NCI-H82 treated with DMSO at 0.1 percent for 48 hours (cell line): ENCODE measurements around the gene GADL1.

Source experiments
- DNase-seq: peaks from one replicate; lab custom pipeline; 2025; ENCODE audit not compliant: unreplicated experiment; lab: John Stamatoyannopoulos, UW

Gene GADL1, protein sequence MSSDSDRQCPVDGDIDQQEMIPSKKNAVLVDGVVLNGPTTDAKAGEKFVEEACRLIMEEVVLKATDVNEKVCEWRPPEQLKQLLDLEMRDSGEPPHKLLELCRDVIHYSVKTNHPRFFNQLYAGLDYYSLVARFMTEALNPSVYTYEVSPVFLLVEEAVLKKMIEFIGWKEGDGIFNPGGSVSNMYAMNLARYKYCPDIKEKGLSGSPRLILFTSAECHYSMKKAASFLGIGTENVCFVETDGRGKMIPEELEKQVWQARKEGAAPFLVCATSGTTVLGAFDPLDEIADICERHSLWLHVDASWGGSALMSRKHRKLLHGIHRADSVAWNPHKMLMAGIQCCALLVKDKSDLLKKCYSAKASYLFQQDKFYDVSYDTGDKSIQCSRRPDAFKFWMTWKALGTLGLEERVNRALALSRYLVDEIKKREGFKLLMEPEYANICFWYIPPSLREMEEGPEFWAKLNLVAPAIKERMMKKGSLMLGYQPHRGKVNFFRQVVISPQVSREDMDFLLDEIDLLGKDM

DNA sequence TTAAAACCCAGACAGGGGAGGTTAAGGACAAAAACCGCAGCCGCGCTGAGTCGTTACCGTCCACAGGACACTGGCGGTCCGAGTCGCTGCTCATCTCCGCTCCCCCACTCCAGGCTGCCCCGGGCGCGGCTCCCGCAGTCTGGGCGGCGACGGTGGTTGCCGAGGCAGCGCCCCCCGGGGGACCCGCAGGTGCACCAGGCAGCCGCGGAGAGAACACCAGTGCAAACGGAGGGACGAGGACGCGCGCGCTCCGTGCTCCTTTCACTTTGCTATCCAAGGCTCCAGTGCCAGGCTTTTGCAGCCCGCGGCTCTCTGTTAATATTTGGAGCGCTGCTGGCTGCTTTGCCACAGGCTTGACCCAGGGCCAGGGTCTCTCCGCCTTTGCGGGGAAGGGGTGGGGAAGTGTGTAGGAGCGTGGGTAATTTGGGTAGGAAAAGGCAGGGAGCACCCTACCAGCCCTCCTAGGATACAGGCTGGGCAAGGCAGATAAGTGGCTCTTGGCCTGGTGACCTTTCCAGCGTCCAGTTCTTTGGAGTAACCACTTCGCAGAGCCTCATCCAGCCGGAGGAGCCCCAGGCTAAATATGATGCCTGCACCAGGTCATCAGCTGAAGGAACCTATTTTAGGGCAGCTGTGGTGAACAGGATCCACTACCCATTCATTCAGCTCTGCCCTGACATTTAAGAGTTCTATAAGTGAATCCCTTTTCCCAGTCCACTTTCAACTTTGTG, at the start of gene GADL1:
GADL1 (minus strand) TSS at position 141 of the 731 bp plus-strand sequence; CDS start at position 94, 47 bp downstream.
- DNase-seq = no peak

DNA sequence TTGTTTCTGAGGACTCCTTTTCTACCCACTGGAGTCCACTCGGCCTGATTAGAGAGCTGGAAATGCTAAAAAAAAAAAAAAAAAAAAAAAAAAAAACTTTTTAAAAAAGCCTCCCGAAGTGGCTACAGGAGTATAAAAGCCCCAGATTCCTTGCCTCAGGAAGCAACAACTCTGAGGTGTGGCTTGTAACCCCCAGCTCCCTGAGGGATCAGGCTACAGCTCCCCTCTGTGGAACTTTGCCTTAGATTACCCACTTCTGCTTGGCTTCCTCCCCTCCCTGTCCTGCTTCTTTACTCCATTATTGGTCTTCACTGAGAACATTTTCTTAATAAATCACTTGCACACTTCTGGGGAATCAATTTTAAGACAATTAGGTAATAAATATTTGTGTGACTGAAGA, 49.7 kb upstream of the GADL1 start:
- DNase-seq = no peak

DNA sequence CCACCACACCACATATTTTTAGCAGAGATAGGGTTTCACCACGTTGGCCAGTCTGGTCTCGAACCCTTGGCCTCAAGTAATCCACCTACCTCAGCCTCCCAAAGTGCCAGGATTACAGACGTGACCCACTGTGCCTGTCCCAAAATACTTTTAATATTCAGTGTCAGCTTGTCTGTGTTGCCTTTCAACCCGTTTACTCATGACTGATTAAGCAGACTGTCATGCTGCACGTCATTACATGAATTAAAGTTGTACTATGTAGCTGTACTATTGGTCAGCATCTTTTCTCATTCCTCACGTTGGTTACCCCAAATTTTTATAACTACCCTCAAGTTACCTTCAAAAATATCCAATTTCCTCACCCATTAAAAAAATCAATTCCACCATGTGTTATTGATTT, 48.7 kb upstream of the GADL1 start:
- DNase-seq = no peak

DNA sequence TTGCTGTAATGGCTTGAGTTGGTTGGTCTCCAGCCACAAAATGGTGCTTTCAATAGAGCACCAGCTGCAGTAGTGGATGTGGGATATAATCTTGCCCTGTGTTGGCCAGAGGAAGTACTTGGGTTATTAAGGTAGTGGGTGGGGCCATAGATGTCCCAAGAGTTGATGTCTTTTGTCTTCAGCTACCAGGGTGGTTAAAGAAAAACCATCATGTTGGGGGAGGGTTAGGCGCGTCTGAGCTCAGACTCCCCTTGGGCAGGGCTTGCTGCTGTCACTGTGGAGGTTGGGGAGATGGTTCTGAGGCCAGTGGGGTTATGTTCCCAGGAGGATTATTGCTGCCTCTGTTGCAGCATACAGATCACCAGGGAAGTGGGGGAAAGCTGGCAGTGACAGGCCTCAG, 46.9 kb upstream of the GADL1 start:
- no peak for DNase-seq

DNA sequence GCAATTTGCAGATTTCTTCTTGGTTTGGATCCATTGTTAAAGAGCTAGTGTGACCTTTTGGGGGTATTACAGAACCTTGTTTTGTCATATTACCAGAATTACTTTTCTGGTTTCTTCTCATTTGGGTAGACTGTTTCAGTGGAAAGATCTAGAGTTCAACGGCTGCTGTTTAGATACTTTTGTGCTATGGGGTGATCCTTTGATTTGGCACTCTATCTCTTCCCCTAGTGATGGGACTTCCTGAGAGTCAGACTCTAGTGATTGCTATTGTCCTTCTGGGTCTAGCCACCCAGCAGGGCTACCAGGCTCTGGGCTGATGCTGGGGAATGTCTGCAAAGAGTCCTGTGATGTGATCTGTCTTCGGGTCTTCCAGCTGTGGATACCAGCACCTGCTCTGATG, 46.3 kb upstream of the GADL1 start:
- DNase-seq = no peak

DNA sequence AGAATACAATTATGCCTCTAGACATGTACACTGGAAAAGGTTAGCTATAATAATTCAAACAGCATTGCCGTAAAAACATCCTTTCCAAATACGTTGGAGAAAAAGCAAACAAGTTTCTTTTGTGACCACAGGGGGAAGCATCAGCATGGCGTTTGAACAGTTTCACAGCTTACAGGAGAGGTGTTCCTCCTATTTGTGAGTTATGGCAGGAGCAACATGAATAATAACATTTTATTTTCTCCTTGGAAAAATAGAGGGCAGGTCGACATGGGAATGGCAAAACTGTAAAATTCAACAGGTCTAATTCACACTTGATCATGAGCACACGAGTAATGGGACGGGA, 39.7 kb upstream of the GADL1 start:
- no peak for DNase-seq

DNA sequence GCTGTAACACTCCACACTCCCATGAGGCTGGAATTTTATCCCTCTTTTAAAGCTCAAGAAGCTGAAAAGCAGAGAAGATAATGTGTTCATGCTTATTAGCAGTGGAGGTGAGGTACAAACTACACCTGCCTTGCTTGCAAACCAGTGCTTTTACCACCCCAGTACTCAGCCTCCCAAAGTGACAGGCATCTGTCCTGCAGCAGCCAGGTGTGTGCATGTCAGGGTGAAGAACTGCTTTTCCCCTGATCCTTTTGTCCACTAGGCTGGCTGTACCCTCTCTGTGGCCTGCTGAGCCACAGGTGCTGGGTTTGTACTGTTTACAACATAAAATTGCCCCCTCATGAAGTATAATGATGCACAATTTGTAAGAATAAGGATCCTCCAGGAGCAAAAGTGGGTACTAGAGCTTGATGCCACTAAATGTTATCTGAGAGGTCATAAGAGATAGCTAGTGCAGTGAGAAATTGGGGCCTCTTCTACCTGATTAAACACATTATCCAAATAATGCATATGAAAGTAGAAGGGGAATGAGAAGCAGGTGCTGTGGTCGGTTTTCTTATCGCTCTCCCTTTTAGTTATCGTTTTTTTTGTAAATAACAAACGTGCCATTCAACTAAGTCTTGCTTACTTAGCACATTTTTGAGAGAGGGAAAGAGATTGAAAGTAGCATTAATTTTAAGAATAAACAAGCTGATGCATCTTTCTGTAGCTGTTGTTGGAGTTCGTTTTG, 39.2 kb upstream of the GADL1 start:
- no peak for DNase-seq

DNA sequence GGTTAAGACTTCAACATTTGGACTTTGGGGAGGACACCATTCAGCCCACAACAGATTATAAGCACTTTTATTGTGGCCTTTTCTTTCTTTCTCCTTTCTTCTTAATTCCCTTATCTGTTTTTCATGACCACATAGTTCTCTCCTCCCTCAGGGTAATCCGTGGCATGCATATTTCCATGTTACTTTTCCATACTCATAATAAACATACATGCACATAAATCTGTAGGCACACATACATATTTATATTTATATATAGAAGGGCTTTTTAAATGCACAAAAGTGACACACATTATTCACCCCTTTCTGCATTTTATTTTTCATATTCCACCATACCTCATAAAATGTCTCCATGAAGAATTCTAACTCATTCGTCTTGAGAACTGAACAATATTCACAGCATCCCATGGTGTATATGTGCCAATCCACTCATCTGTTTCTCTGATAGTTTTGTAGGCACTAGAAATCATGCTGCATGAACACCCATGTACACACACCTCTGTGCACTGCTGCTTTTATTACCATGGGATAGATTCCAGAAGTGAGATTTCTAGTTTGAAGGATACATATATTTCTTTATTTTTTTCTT, 38.1 kb upstream of the GADL1 start:
- no peak for DNase-seq

DNA sequence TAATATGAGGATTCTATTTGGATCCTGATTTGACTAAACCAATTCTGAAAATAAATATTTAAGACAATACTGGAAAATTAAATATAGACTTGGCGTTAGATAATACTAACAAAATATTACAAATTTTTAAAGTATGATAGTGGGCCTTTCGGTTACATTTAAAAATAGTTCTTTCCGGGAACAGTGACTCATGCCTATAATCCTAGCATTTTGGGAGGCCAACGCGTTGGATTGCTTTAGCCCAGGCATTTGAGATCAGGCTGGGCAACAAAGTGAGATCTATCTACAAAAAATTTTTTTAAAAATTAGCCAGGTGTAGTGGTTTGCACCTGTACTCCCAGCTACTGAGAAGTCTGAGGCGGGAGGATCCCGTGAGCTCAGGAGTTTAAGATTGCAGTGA, 30.3 kb upstream of the GADL1 start:
- DNase-seq = no peak

DNA sequence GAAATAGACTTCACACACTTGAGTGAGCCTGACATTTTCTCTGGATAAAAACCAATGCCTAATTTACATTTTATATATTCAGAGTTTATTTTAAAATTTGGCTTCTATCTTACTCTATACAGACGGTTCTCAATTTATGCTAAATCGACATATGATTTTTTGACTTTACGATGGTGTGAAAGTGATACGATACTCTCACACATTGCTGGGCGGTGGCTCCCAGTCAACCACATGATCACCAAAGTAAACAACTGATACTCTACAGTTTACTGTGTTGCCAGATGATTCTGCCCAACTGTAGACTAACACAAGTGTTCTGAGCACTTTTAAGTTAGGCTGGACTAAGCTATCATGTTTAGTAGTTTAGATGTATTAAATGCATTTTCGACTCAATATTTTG, 25.1 kb upstream of the GADL1 start:
- no peak for DNase-seq

DNA sequence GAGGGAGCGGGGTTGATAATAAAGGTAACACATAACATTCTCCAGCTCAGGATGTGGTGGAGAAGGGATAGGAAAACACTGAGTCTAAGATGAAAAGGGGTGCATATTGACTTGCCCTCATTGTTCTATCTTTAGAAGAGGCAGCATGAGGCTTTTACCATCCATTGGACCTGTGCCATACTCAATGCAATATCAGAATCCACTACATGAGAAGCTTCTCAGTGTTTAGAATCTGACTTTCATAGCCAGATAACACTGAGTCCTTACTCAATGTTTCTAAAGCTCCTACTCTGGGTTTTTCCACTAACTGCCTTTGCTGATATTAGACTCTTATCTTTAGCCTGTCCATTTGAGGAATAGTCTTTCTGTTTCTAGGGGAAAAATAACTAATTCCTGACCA, 24.3 kb upstream of the GADL1 start:
- DNase-seq = no peak

DNA sequence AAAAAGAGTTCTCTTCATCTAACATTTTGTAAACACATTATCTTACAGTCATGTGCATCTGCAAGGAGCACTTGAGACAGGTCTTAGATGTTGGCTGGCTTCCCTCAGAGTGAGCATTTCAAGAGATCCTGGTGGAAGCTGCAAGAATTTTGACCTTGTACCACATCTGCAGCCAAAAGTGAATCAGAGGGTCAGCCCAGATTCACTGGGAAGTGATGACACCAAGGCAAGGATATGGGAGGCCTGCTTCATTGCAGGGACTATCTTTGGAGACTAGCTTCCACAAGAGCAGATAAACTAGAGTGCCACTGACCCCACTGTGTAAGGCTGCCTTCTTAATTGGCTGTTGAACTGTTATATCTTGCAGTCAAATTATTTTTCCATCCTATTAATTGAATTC, 21.3 kb upstream of the GADL1 start:
- no peak for DNase-seq

DNA sequence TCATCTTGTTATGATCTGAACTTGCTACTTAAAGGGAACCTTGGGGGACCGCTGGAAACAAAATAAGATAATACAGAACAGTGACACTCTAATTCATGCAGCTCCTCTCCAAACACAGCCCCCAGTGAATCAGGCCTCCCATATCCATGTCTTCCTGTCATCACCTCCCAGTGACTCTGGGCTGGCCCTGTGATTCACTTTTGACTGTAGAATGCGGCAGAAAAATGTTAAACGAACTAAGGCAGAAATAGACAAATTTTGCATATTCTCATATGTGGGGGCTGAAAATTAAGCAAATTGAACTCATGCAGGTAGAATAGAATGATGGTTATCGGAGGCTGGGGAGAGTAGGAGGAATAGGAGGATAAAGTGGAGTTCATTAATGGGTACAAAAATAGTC, 20.2 kb upstream of the GADL1 start:
- no peak for DNase-seq

DNA sequence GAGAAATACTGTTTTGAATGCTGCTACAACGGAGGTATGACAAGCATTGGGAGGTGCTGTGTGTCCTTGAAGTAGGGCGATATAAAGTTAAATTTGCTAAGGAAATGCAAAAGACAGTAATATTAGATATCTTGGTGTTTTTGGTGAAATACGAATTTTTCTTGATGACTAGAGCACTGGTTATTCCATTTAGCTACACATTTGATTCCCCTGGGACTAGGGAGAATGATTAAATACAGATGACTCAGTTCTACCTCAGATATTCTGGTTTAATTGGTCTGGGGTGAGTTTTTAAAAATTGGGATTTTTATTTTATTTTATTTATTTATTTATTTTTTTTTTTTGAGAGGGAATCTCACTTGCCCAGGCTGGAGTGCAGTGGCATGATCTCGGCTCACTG, 18.7 kb upstream of the GADL1 start:
- DNase-seq = no peak

DNA sequence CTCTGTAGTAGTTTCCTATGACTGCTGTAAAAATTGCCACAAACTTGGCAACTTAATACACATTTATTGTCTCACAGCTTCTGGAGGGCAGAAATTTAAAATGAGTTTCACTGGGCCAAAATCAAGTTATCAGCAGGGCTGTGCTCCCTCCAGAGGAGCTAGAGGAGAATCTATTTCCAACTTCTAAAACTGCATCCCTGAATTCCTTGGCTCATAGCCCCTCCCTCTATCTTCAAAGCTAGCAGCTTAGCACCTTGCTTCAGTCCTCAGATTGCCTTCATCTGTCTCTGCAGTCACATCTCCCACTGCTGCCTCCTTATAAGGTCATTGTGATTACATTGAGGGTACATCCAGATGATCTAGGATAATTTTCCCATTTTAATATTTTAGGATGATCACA, 17.8 kb upstream of the GADL1 start:
- DNase-seq = no peak

DNA sequence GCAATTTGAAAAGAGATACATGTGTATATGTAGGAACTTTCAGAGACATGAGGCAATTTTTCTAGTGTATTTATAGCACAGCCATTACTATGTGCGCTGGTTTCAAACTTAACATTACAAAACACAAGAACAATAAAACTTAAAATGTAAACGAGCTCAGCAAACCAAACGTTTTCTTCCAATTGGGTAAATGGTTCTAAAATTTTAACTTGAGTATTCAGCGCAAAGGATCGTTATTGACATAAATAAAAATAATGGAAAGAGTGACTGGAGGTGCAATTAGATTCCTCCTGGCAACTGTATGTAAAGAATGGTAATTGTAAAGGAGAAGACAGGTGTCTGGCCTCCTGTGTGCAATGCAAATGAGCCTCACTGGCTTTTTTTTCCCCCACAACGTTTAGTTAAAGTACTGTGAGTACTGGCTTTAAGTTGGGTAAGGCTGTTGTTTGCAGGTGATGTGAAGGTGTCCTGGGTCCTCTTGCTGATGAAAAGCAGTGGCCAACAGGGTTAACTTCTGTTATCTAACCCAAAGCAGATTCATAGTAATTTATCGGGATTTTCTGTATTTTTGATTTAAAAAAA, 14.1 kb upstream of the GADL1 start:
- DNase-seq = no peak

DNA sequence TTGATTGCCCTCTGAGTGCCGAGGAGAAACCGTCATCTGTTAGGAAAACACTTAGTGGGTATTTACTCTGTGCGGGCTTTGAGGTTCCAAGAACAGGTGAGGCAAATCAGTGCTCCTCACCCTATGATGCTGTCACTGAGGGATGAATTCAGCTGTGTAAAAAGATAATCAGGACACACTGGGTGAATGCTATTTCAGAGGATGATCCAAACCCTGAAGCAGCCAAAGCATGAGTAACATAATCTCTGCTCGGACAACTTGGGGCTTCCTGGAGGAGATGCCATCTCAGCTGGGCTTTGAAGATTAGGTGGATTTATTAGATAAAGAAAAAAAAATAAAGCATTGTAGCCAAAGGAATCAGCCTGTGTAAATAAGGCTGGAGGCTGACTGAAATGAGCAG, 10.5 kb upstream of the GADL1 start:
- DNase-seq = no peak

DNA sequence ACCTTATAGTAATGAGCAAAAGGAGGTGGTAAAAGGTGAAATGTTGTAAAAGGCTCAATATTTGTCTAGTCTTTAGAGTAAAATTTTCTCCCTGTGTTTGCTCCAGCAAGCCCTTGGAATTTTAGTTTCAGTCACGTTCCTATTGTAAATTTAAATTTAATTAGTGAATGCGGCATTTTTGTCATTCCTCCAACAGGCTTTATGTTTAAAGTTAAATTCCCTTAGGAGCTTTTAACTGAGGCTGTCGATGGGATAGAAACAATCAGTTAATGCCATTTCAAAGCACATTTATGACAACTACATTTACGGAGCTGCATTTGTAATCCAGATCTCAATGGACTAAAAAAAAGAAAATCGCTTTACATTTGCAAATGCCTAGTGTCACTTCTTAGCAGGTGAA, 868 bp upstream of the GADL1 start:
- DNase-seq = no peak

DNA sequence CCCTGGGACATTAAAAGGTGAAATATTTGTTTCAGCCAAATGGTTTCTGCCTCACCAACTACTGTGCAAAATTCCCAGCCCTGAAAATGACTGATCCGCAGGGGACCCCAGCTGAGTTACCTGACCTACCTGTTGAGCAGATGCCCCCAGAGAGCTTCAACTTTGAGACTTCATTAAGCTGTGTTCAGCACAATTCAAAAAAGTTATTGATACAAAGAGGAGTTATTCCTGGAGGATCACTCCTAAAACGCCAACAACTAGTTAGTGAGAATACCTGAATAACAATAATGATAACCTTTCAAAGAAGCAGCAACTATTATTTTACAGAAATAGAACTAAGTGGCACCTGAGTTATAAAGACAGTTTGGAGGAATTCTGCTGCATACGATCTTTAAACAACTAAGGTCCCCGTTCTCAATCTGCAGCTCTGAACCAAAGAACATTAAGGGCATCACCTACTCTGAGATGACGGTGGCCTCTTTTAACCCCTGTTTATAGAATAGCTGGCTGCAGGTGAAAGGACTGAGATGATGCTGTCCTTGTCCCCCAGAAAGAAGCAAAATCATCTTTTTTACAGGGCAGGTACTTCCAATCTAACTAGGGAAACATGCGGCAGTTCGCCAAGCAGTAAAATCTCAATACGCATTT, 659 bp downstream of the GADL1 start:
- no peak for DNase-seq

DNA sequence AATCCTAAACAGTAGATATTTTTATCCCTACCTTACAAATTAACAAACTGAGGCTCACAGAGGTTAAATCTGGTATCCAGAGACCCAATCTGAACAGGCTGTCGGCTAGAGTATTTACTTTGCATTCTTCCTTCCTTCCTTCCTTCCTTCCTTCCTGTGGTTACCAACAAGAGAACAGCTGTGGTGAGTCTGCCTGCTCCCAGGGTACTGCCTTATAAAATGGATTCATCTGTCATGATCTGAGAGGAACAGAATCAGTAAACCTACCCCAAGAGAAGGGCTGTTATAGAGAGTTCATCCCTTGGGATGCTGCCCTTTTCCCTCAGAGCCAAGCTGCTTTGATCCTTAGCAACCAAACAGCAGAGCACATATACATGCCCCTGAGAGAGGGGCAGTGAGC, 3.6 kb downstream of the GADL1 start:
- DNase-seq = no peak

DNA sequence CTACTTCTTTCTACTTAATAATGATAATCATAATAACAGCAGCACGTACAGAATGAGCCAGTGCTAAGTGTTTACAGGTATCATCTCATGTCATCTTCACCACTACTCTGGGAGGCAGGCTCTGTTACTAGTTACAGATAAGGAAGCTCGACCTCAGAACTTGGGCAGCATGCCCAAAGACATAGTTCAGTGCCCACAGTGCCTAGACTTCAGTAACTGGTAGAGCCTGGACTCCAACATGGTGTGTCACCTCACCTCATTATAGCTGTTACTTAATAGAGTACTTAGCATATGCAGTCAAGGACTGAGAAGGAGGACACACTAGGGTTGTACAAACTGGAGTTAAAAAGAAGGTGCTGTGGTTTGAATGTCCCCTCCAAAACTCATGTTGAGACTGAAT, 7.6 kb downstream of the GADL1 start:
- DNase-seq = no peak
